ENCODE results near the gene URB1. TPM values are rescaled to one million over a fixed set of nuclear protein-coding genes. Genes with fewer than 3 reads are reported as not detected.

The URB1 gene
- total and polyA plus RNA-seq, 11 donors: 4.6 to 26.0 (median 11.1) TPM

DNA sequence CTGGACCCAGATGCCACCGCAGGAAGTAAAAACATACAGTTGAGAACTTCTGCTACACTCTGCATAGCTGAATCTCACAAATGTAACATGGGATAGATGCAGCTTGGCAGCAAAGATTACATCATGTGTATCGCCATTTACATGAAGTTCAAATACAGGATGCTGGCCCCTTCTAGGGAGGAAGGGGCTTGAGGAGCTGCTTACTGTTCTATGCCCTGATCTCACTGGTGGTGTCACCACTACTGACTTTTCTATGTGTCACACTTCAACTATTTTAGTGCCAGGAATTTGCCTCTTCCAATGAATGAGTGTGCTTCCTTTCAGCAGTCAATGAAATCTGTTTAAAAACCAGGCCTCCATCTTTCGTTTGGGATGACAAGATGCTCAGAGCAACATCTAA lies 63.0 kb downstream of the URB1 start:
- TF ChIP-seq, protein P1, sequence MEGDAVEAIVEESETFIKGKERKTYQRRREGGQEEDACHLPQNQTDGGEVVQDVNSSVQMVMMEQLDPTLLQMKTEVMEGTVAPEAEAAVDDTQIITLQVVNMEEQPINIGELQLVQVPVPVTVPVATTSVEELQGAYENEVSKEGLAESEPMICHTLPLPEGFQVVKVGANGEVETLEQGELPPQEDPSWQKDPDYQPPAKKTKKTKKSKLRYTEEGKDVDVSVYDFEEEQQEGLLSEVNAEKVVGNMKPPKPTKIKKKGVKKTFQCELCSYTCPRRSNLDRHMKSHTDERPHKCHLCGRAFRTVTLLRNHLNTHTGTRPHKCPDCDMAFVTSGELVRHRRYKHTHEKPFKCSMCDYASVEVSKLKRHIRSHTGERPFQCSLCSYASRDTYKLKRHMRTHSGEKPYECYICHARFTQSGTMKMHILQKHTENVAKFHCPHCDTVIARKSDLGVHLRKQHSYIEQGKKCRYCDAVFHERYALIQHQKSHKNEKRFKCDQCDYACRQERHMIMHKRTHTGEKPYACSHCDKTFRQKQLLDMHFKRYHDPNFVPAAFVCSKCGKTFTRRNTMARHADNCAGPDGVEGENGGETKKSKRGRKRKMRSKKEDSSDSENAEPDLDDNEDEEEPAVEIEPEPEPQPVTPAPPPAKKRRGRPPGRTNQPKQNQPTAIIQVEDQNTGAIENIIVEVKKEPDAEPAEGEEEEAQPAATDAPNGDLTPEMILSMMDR (IDR thresholded peaks at IDR 0.05): no peak
- no peak for TF ChIP-seq POLR2A (IDR thresholded peaks at IDR 0.05)
- Histone ChIP-seq H3K4me1 (peaks cover 3 to 45% (median 24%) of the 10 kb centered on the region in 12 donors), H3K27ac (peak overlapping the region in 10 of 12 donors; percentile 65 to 82 (median 76)), H3K36me3 (peaks cover 0 to 64% (median 52%) of the 10 kb centered on the region in 9 donors), H3K4me3 (no peak overlapping the region), H3K27me3 (no peaks in the 10 kb centered on the region), H3K9me3 (peaks cover 0 to 7% (median 0%) of the 10 kb centered on the region in 12 donors)
- 80 to 89% (median 83%) methylated on average over 3 of the region's 3 CpGs for WGBS, 4 donors
- DNase-seq (no peak), ATAC-seq (no peak)
- intact Hi-C loops (cut with DNase I): loop anchor here in 1 of 10 donors (5.0 kb wide), 2 partner anchors 47 to 48 kb away; no protein-coding TSS in a partner anchor

- Histone ChIP-seq H3K27me3 (no peaks in the 10 kb centered on the region), H3K4me3 (no peak overlapping the region), H3K9me3 (peaks cover 0 to 7% (median 0%) of the 10 kb centered on the region in 12 donors), H3K36me3 (peaks cover 0 to 64% (median 52%) of the 10 kb centered on the region in 9 donors), H3K4me1 (peaks cover 3 to 49% (median 24%) of the 10 kb centered on the region in 12 donors), H3K27ac (peak overlapping the region in 11 of 12 donors; percentile 65 to 82 (median 77))
- DNase-seq (no peak), ATAC-seq (peak; percentile 14 to 45 (median 33))
- TF ChIP-seq, protein P1 (IDR thresholded peaks at IDR 0.05): no peak
- TF ChIP-seq POLR2A (IDR thresholded peaks at IDR 0.05): no peak
- intact Hi-C loops (cut with DNase I): loop anchor here in 1 of 10 donors (5.0 kb wide), 2 partner anchors 47 to 48 kb away; no protein-coding TSS in a partner anchor
- WGBS, 4 donors: 52 to 77% (median 58%) methylated on average over 2 of the region's 2 CpGs
These were observed 63.5 kb downstream of the URB1 start for GRCh38 chr21:32329331-32329730.

DNA sequence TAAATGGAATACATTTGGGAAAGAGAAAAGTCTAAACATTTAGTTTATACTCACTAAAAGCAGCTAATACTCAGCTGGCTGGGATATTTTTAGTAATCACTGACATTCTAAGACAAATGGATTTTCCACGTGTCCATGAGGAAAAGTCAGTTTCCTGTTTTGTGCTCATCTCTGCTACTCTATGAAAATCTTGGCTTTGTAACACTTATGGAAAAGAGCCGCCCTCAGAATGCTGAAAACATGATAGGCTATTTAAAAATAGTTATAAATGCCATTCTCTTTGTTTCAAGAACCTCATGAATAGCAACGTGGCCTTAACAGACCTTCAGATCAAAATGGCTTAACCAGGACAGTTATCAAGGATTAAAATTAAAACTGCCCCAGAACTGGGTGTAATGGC lies 64.2 kb downstream of the URB1 start:
- ATAC-seq (peak; percentile 21 to 78 (median 43)), DNase-seq (no peak)
- Histone ChIP-seq H3K27ac (peak overlapping the region; percentile 64 to 82 (median 76)), H3K36me3 (peaks cover 0 to 64% (median 52%) of the 10 kb centered on the region in 9 donors), H3K27me3 (no peaks in the 10 kb centered on the region), H3K9me3 (peaks cover 0 to 7% (median 0%) of the 10 kb centered on the region in 12 donors), H3K4me1 (peaks cover 3 to 50% (median 24%) of the 10 kb centered on the region in 12 donors), H3K4me3 (no peak overlapping the region)
- intact Hi-C loops (cut with DNase I): loop anchor here in 2 of 10 donors (1.0 to 5.0 kb wide), 3 partner anchors 36 to 49 kb away; no protein-coding TSS in a partner anchor
- TF ChIP-seq, protein P1 (IDR thresholded peaks at IDR 0.05): no peak
- TF ChIP-seq POLR2A (IDR thresholded peaks at IDR 0.05): no peak
- 20 to 39% (median 25%) methylated on average over 3 of the region's 3 CpGs for WGBS, 4 donors

- Histone ChIP-seq H3K4me3 (no peak overlapping the region), H3K9me3 (no peaks in the 10 kb centered on the region), H3K27me3 (no peaks in the 10 kb centered on the region), H3K27ac (peak overlapping the region in 1 of 12 donors; percentile 21), H3K4me1 (peaks cover 3 to 46% (median 24%) of the 10 kb centered on the region in 12 donors), H3K36me3 (peaks cover 4 to 72% (median 56%) of the 10 kb centered on the region in 9 donors)
- 84 to 93% (median 91%) methylated on average over 8 of the region's 8 CpGs for WGBS, 4 donors
- TF ChIP-seq POLR2A (IDR thresholded peaks at IDR 0.05): no peak
- TF ChIP-seq, protein P1 (IDR thresholded peaks at IDR 0.05): no peak
- intact Hi-C loops (cut with DNase I): loop anchor here in 1 of 10 donors (5.0 kb wide), 2 partner anchors 43 to 52 kb away; no protein-coding TSS in a partner anchor
- DNase-seq (no peak), ATAC-seq (no peak)
These were observed 67.1 kb downstream of the URB1 start for GRCh38 chr21:32325706-32326105.

All from heart left ventricle (tissue), 16 donors.